Ammon's horn (tissue), 1 donor: ENCODE results near the gene KCNG4.
"Not testable (repeated sequence)": the region's sequence is repeated elsewhere in the genome, so short reads cannot be mapped to it uniquely, and the experiment has no call there.

ENCODE experiments used
- DNase-seq: peaks from one replicate; pipeline ENCODE4 v3.0.0-alpha.2; 2016; ENCODE audit warnings: low spot score

KCNG4 gene

GRCh38 chr16:84205976-84206691 is 33.7 kb downstream of the KCNG4 start:
- no peak for DNase-seq

DNA sequence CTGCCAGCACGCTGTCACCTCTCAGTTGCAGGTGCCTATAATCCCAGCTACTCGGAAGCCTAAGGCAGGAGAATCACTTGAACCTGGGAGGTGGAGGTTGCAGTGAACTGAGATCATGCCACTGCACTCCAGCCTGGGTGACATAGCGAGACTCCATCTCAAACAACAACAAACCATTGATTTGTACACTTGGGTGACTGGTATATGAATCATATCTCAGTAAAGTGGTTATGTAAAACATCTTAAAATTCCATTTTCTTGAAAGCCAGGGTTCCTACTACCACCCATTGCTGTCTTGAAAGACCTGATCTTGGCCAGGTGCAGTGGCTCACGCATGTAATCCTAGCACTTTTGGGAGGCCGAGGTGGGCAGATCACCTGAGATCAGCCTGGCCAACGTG is 34.7 kb downstream of the KCNG4 start:
- DNase-seq: not testable (repeated sequence)

DNA sequence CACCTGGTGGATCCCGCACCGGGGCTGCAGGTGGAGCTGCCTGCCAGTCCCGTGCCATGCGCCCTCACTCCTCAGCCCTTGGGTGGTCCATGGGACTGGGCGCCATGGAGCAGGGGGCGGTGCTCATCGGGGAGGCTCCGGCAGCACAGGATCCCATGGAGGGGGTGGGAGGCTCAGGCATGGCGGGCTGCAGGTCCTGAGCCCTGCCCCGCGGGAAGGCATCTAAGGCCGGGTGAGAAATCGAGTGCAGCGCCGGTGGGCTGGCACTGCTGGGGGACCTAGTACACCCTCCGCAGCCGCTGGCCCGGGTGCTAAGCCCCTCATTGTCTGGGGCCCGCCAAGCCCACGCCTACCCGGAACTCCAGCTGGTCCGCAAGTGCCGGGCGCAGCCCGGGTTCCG is 35.3 kb downstream of the KCNG4 start:
- DNase-seq: not testable (repeated sequence)

DNA sequence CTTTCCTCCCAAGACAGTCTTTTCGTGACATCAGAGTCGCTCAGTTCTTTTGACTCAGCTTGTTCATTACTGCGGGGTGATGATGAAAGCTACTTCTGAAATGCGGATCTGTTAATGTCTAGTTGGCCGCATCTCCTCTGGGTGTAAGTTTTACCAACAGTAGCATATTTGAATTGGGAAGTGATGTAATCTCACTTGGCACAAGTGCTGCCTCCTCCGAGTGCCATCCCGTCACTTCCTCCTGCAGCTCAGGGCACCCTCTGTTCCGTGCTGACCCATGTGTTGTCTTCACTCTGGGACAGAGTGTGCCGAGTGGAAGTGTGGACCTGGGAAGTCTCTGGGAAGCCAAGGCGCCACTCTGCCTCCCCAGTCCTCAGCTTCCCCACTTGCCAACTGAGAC is 40.0 kb downstream of the KCNG4 start:
- DNase-seq: peak; percentile 77

- DNase-seq: no peak
These were observed 40.7 kb downstream of the KCNG4 start for GRCh38 chr16:84199097-84199496.

DNA sequence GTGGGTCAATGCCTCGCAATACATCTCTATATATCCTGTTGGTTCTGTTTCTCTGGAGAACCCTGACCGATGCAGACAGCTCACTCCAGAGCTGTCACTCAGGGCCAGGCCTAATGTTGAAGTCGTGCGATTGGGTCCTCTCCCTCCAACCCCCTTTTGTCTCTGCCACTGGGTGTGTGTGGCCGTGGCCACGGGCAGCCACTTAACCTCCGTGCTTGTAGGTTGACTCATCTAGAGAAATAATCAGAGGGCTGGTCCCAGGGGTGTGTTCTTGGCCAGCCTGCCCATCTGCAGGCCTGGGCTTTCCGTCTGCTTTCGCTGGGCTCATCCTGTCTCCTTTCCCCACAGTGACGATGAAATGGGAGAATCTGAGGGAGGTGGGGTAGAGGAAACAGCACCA is 41.4 kb downstream of the KCNG4 start:
- no peak for DNase-seq

GRCh38 chr16:84197466-84198128 is 42.2 kb downstream of the KCNG4 start:
- DNase-seq: no peak

DNA sequence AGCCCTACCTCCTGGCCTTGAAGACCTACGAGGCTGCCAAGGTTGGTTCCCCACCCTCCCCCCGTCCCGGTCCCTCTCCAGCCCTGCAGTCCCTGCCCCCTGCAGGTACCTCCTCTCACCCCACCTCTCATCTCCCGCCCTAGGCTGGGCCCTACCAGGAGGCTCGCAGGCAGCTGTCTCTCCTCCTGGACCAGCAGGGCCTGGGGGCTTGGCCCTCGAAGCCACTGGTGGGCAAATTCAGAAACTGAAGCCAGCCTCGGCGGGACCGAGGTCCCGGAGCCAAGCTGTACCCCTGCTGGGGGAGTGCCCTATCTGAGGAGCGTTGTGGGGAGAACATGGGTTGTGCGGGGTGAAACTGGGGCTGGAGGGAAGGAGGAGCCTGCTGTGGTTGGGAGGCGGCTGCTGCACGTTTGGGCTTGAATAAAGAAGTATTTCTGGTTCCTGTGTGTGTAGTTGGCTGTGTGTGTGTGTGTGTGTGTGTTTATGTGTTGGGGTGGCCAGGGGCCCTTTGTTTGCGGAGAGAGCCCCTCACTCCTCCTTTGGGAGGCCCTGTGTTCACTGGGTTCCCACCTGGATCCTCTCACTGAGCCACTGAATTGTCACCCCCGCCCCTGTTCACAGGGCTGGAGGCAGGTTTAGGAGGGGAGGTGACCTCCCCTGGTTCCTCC is 43.0 kb downstream of the KCNG4 start:
- no peak for DNase-seq

- no peak for DNase-seq
These were observed 43.7 kb downstream of the KCNG4 start for GRCh38 chr16:84196101-84196500.

DNA sequence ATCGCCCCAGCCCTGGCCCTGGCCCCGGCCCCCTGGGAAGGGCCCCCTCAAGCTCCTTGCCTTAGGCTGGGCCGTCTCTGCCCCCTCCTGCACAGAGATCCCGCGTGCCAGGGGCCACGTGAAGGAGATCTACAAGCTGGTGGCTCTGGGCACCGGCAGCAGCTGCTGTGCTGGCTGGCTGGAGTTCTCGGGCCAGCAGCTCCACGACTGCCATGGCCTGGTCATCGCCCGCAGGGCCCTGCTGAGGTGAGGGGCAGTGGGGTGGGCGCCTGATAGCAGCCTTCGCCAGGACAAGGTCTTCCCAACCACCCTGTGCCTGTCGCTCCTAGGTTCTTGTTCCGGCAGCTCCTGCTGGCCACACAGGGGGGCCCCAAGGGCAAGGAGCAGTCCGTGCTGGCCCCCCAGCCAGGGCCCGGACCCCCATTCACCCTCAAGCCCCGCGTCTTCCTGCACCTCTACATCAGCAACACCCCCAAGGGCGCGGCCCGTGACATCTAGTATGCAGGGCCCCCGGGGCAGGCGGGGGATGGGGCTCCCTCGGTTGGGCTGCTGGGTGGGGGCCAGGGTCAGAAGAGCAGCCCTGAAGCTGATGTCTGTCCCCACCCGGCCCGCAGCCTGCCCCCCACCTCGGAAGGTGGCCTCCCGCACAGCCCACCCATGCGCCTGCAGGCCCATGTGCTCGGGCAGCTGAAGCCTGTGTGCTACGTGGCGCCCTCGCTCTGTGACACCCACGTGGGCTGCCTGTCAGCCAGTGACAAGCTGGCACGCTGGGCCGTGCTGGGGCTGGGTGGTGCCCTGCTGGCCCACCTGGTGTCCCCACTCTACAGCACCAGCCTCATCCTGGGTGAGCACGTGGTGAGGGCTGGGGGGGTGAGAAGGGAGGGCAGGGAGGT is 44.4 kb downstream of the KCNG4 start:
- no peak for DNase-seq

DNA sequence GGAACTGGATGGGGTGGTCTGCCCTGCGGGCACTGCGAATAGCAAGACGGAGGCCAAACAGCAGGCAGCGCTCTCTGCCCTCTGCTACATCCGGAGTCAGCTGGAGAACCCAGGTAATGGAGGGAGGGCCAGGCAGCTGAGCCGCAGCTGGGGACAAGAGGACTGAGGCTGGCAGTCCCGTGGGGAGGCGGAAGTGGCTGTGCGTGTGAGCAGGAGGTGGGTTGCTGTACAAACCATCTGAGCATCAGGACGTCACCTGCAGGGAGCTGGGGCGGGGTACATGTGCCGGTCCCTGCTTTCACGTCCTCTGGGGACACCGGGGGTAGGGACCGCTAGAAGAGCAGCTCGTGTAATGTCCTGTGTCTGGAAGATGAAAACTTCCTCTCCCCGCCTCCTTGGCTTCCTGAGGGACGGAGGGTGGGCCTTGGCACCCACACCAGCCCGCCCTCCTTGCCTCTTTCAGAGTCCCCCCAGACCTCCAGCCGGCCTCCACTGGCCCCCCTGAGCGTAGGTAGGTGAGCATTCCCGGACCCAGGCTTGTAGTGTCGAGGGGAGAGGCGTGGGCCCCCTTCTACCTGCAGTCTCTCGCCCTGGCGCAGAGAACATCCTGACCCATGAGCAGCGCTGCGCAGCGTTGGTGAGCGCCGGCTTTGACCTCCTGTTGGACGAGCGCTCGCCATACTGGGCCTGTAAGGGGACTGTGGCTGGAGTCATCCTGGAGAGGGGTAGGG is 45.2 kb downstream of the KCNG4 start:
- no peak for DNase-seq

DNA sequence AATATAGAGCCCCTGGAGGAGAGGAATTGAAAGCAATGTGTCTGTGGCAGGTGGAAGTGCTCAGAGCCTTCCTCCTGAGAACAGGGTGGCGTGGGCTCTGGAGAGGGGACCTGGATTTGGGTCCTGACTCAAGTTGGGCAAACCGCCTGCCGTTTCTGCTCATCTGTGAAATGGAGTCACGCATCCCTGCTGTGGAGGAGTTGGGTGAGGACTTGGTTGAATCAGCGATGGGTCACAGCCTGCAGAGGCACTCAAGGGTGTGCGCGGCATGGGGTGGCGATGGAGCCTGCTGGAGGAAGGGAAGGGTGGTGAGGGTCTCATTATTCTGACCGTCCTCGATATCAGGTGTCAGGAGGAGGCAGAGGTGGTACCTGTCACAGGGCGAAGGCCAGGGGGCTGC is 45.8 kb downstream of the KCNG4 start:
- DNase-seq: no peak

DNA sequence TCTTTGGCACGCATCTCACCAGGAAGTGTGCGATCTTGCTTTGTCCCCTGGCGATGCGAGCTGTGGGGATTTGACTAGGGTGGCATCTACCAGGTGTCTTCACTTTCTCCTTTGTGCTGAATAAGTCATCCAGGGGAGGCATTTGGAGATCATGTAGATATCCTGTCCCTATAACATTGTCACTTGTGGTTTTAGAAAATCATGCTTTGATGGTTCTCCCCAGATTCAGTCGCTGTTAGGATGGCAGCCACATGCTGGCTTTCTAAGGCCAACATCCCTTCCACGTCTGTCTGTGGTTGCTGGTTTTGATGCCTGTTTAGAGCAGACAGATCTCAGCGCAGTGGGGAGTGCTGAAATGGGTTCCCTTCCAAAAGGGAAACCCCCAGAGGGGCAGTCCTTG is 46.3 kb downstream of the KCNG4 start:
- DNase-seq: no peak

GRCh38 chr16:84191466-84191865 is 48.3 kb downstream of the KCNG4 start:
- DNase-seq: no peak

DNA sequence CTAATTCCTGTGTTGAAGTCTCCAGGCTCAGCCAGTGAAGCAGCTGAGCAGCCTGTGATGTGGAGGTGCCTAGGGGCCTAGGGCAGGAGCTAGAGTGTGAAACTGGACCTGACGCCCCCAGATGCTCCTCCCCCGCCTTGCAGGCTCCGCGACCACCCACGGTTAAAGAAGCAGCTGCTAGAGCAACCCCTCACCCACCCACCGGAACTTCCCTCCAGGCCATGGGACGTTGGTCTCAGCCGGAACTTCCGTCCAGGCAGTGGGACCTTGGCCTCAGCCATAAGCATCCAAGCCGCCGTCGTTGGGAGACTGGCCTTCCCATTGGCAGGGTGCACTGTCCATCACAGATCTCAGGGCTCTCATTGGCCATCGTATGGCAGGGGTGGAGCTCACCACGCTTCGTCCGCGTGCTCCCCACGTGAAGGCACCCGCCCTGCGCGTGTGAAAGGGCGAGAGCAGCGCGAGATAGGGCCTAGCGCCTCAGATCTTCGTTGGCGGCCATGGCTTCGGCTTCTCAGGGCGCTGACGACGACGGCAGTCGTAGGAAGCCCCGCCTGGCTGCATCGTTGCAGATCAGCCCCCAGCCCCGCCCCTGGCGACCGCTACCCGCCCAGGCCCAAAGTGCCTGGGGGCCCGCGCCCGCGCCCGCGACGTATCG is 49.0 kb downstream of the KCNG4 start, which contains the start of gene ADAD2:
ADAD2 (plus strand) TSS at position 427 of the 658 bp plus-strand sequence; CDS start at position 501, 74 bp downstream.
- no peak for DNase-seq

DNA sequence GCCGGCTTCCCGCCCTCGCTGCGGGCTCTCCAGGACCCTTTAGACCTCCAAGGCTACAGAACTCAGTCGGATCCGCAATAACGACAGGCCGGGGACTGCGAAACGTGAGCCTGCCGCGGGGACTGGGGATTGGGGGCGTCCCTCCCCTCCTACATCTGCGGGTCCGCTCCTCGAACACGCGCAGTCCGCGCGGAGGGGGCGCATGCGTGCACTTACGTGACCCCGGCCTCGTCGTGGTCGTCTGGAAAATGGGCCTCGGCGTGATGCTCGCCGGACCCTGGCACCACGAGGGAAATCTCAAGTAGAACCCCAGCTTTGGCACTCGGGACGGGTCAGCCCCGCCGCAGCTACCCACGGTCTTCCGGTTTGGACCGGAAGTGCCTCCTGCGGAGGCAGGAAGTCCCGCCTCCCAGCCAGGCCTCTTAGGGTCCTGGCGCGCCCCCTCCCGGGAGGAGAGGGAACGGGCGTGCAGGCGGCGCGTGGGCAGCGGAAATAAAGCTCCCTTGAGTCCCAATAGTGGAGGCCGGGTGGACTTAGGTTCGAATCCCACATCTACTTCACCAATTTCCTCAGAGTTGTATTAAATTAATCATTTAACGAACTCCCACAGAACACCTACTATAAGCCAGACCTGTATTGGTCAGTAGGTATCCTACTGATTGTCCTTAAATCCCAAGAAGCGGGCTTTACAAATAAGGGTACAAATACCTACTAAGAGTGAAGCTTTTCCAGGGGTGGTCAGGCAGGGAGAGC is 53.0 kb downstream of the KCNG4 start, which contains the start of gene TAF1C:
TAF1C (minus strand) TSS at position 373 of the 753 bp plus-strand sequence. CDS start 2,069 bp downstream, outside the sequence.
- peak; percentile 93 for DNase-seq

GRCh38 chr16:84184775-84185174 is 55.0 kb downstream of the KCNG4 start:
- no peak for DNase-seq

DNA sequence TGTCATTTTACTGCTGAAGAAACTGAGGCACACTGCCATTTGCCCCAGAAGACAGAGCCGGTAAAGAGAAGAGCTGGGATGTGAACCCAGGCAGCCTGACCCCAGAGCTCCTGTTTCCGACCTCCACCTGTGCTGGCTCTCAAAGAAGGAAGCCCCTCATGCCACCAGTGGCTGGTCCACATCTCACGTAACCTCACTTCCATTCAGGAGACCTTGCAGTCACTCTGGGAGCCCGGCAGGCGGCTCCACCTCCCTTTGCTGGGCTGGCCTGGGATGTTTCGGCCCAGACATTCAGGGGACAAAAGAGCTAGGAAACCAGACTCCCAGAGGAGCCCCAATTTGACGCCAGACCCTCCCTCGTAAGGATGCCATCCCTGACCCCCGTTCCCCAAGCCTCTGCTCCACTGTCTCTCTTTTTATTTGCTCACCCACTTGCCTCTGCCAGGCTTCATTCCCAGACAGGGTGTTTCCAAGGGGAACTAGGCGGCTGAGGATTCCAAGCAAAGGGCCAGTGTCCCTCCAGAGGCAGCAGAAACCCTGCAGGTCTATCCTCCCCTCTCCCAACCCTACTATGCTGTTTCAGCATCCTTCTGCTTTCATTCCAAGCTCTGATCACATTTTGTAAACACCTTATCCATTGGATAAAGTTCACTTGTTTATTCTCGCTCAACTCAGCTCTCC is 55.8 kb downstream of the KCNG4 start:
- no peak for DNase-seq

- no peak for DNase-seq
These were observed 56.3 kb downstream of the KCNG4 start for GRCh38 chr16:84183572-84183875.
